PC-3 (cell line): ENCODE results near the gene GRIK1.

Experiments used
- EZH2 ChIP-seq: fragments of 300-600 bp; sonication (generic); IDR thresholded peaks from one replicate; pipeline ENCODE4 v1.6.1; 2017; ENCODE audit warnings: antibody characterized with exemption, mild to moderate bottlenecking, low read length; ENCODE audit not compliant: unreplicated experiment
- EZH2phosphoT487 ChIP-seq: fragments of 300-600 bp; sonication (generic); IDR thresholded peaks from 2 replicates; pipeline ENCODE4 v1.6.1; 2018; ENCODE audit warnings: mild to moderate bottlenecking, antibody characterized with exemption, low read length, borderline replicate concordance
- TF ChIP-seq, protein P1 (sequence below): fragments of 300-600 bp; sonication (generic); conservative IDR thresholded peaks from 2 replicates; pipeline ENCODE4 v1.5.1; 2017; ENCODE audit warnings: antibody characterized with exemption, low read depth, mild to moderate bottlenecking, low read length

- TF ChIP-seq, protein P1, sequence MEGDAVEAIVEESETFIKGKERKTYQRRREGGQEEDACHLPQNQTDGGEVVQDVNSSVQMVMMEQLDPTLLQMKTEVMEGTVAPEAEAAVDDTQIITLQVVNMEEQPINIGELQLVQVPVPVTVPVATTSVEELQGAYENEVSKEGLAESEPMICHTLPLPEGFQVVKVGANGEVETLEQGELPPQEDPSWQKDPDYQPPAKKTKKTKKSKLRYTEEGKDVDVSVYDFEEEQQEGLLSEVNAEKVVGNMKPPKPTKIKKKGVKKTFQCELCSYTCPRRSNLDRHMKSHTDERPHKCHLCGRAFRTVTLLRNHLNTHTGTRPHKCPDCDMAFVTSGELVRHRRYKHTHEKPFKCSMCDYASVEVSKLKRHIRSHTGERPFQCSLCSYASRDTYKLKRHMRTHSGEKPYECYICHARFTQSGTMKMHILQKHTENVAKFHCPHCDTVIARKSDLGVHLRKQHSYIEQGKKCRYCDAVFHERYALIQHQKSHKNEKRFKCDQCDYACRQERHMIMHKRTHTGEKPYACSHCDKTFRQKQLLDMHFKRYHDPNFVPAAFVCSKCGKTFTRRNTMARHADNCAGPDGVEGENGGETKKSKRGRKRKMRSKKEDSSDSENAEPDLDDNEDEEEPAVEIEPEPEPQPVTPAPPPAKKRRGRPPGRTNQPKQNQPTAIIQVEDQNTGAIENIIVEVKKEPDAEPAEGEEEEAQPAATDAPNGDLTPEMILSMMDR: no peak
- no peak for TF ChIP-seq EZH2
- no peak for TF ChIP-seq EZH2phosphoT487
These were observed 63.9 kb downstream of the GRIK1 start for GRCh38 chr21:29875873-29876272.
